Activated CD8-positive, alpha-beta memory T cell treated with anti-CD3 and anti-CD28 coated beads for 24 hours (primary cell): ENCODE measurements around the gene DKC1.
"Not testable (repeated sequence)": the region's sequence is repeated elsewhere in the genome, so short reads cannot be mapped to it uniquely, and the experiment has no call there.

Source experiments
- DNase-seq: peaks from one replicate; pipeline ENCODE4 v3.0.0-alpha.2; 2020

Gene DKC1

DNA sequence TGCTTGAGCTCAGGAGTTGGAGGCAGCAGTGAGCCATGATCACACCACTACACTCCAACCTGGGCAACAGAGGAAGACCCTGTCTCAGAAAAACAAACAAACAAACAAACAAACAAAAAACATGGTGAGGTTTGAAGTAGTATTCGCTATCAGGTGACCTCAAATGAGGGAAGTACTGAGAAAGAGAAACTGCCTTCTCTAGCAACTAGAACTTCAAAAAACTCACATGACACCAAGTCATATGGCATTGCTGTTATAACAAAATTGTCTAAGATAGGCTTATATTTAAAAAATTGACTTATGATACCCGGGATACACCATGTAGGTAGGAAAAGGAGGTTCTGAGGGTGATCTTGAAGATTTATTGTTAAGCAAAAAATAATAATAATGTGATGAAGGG, 32.4 kb downstream of the DKC1 start:
- no peak for DNase-seq

DNA sequence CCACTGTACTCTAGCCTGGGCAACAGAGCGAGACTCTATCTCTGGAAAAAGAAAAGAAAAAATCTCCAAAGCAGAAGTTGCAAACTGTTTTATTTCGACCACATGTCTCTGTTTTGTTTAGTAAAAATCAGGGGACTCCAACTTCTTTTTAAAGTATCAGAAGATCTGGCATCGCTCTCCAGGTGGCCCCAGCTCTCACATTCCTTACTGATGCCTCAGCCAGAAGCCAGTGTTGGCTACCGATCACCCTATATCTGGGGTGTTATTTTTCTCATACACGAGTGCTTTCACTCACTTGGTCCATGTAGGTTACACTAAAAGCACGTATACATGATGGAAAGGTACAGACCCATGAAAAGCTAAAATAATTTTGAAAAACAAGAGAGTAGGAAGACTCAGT, 34.3 kb downstream of the DKC1 start:
- DNase-seq, result no peak

DNA sequence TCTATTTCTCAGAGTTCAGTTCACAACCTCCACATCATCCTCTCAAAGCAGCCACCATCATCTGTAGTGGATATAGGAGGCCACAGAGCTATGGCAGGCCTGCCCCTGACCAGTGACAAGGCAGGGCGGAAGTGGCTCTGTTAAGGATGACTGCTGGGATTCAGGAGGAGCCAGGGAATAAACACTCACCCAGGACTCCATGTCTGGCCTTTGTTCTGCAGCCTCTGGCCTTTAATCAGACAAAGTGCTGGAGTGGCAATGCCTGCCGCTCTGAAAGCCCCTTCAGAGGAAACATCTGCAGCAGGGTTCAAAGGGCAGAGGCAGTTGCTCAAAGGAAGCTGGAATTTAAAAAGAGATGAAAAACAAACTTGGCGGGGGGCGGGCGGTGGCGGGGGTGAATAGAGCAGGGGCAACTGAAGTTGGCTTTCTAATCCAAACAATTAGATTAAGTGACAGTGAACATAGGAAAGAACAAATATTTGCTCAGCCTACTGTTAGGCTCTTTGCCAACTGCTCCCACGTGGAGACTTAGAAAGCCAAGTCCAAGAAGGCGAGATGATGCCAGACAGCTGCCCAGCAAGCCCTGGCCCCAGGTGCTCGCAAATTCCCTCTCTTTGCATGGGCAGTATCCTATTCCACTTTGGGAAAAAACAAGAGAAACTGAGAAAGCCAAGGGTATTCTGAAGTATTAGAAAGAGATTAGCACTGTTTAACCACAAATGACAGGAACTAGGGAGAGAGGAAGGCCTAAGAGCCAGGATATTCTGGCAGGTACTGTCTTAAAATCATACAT, 37.1 kb downstream of the DKC1 start:
- no peak for DNase-seq

DNA sequence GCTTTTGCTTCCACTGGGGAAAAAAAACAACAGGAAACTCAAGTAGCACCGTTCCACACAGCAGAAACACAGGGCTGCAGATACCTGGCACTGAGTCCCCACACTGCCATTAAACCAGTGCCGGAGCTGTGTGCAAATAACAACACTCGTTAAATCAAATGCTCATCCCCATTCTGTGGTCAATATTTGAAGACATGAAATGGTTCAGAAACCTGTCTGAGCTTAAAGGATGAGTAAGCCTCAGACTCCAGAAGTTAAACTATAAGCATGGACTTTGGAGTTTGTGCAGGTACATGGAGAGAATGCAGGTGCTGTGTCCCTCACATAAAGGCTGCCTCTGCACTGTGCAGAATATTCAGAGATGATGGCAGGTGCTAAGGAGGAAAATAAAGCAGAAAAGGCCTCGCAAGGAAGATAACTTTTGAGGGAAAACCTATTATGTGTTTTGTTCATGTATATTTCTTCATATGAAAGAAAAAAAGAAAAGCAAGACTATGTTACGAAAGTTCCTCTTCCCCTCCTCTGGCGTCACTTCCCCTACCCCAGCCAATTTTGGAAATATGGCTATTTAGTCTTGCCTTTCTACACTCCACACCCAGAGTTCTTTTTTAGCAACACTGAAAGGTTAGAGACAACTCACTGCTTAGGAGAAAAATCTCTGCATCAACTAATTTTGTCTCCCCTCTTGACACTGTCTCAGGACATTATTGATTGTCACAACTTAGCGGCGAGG, 38.0 kb downstream of the DKC1 start:
- no peak for DNase-seq

DNA sequence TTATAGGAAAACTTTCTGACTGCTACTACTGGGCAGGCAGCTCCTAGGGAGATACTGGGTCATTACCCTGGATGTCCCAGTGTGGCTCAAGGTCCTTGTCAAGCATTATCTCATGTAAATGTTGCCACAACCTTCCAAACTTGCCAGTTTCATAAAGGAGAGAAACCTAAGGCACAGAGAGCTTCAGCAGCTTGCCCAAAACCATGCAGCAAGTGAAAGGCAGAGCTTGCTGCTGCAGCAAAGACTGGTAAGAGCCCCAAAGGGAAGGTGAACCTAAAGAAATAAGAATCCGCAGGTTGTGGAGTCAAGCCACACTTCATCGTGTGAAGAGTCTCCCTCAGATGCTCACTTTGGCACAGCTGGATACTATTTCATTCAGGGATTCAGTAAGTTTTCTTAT, 40.3 kb downstream of the DKC1 start:
- DNase-seq, result no peak

DNA sequence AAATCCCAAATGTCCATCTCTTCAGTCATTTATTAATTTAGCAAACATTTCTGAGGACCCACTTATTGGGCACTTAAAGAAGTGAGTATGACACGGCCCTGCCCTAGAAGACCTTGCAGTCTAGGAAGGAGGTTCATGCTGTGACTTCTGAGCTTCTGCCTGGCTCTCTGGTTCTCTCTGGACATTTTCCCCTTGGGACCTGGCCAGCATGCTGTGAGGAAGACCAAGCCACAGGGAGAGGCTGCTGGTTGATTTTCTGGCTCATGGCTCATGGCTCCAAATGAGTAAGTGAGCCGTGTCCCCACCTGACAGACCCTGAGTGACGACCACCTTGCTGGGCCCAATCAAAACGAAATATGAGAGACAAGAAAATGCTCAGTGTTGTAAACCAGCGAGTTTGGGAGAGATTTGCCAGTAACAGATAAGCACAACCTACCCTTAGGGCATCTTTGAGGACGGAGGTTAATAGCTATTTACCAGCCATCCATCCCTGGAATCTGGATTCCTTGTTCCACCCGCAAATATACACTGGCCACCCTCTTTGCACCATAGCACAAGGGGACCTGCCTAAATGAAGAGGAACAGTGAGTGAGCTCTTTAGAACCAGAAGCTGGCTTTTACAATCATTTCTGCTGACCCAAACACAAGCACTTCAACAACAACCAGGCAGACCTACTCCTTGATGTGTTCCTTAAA, 41.7 kb downstream of the DKC1 start:
- DNase-seq, result no peak

DNA sequence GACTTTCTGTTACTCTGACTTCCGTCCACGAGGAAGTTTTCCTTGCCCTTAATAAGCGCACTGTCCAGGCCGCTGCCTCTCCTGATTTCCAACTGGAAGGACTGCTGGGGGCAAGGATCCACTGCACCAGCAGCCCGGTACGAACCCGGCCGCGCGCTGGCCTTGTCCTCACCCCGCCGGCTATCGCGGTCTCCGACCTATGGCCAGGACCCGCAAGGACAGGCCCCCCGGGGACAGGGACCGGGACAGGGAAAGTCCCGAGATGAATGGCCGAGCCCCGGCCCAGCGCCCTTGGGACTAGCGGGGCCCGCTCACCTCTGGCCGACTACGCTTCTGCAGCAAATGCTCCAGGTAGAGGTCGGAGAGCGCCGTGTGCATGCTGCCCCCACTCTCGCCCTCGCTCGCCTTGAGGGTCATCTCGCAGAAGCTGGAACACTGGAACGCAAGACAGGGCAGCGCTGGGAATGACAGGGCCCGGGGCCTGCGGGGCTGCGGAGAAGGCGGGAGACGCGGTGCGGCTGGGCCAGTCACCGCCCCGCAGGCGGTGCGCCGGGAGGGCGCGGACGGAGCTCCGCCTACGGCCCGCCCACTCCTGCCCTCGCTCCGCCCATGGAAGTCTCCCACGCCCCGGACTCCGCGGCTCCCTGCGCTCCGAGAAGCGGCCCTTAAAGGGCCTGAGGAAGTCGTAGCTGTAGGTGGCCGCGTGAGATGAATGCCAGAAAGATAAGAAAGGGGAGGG, 42.5 kb downstream of the DKC1 start, which contains the start of gene MPP1:
Gene MPP1, minus strand, starts transcription at position 529 of the 739 bp plus-strand sequence. Its CDS starts 112 bp downstream, at position 417.
- peak; percentile 88 for DNase-seq

DNA sequence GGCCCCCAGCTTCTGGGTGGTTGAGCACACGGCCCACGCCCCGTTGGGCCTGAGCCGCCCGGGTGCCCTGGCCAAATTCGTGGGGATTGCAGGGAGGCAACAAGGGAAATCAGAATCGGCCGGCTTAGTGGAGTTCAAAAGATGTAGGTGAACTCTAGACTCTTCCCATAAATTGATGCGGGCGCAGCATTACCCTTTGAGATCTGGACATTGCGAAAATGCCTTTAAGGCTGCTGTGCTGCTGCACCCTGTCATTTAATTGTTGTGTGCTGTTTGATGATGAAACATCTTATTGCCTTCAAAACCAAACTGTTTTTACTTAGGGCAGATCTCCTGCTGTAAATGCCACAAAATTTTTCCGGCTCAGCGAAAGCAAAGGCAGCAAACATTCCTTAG, 43.0 kb downstream of the DKC1 start:
- DNase-seq, result no peak

DNA sequence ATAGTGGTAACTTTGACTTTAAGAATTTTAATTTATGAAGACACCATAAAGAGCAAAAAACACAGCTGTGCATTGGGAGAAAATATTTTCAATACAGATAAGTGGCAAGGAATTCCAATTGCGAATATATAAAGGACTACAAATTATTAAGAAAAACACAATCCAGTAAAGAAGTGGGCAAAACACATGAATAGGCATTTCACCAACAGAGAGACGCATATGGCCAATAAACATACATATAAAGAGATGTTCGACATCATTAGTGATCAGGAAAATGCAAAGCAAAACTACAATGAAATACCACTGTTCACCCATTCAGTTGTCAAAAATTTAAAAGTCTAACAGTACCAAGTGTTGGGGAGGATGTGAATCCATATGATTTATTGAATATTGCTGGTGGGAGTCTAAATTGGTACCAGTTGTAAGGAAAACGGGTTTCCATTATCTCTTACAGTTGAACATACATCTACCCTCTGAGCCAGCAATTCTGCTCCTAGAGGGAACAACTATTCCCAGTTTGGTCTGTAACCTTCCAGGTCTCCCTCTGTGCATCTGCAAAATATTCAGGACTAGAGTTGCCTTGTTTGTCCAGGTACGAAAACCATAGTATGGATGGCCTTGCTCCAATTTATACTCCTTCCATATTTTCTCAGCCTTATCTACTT, 44.3 kb downstream of the DKC1 start:
- no peak for DNase-seq

DNA sequence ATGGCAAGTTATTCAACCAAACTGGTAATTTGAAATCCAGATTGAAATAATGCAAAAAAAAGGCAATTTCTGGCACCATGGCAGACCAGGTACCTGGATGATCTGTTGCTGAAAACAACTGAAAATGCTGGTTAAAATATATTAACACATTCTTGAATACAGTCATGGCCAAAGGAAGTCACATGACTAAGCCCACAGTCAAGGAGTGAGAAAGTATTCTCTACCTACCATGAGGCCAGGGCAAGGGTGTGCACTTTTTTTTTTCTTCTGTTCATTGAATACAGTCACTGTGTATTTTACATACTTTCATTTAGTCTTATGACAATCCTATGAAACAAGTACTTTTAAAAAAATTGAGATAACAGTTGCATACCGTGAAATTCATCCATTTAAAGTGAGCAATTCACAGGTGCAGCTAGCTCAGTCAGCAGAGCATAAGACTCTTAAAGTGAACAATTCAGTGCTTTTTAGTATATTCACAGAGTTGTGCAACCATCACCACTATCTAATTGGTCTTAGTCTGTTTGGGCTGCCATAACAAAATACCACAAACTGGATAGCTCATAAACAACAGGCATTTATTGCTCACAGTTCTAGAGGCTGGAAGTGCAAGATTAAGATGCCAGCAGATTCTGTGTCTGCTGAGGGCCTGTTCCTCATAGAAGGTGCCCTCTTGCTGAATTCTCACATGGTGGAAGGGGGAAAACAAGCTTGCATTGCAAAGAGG, 47.4 kb downstream of the DKC1 start:
- no peak for DNase-seq

DNA sequence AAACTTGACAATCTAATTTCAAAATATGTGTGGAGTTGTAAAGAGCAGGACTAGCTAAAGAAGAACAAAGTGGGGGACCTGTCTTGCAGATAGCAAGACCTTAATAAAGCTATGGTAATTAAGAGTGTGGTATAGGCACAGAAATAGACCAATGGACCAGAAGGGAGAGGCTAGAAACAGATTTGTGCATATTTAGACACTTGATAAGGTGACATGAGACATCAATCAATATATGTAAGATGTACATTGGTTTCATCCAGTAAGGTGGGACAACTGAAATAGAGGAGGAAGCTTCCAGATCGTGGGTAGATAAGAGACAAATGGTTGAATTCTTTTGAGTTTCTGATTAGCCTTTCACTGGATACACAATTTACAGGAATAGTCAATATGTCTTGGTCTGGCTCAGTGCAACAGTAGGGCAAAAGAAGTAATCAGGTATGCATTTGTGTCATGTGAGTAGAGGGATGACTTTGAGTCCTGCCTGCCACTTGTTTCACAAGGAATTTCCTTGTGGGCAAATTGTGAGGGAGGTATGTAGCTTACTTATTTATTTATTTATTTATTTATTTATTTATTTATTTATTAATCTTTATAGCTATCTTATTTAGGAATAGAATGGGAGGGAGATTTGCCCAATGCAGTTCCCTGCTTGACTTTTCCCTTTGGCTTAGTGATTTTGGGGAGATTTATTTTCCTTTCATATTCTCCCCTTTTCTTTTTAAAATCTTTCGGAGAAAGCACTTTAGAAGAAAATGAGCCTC, 49.9 kb downstream of the DKC1 start:
- DNase-seq, result no peak

DNA sequence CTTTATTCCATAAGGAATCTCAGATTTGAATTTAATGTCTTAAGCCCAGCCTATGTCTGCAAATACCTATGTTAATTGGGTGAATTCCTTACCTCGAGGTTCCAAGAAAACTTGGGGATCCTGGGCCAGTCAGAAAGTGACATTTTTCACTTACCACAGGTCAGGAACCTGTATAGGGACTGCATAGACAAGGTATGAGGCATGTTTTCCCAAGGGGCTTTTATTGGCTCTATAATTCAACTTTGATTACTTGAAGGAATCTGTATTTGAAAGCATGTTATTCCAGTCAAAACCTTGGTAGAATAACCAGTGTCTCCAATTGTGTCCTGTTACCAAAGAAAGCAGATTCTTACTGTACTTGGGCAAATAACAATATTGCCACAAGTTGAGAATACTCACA, 51.1 kb downstream of the DKC1 start:
- DNase-seq, result no peak

DNA sequence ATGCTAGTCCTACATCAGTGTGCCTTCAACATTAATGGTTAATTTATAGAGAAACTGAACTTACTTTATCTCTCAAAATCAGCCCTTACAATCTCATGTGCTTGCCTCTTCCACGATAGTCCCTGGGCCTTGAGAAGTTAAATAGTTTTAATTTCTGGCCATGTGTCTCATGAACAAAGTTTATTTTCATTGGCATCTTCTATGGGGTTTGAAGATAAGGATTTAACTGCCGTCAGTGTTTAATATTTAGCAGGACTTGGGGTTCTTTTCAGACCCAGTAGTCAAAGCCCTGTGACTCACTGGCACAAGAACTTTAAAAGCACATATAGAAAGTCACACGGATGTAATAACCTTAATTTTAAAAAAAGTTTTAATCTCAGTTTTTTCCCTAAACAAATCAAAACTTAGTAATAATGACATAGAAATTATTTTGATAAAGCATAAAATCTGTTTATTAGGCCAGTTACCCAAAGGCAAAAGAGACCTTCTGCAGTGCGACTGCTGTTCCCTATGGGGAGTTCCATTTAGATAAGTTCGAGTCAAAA, 52.7 kb downstream of the DKC1 start:
- DNase-seq, result no peak

DNA sequence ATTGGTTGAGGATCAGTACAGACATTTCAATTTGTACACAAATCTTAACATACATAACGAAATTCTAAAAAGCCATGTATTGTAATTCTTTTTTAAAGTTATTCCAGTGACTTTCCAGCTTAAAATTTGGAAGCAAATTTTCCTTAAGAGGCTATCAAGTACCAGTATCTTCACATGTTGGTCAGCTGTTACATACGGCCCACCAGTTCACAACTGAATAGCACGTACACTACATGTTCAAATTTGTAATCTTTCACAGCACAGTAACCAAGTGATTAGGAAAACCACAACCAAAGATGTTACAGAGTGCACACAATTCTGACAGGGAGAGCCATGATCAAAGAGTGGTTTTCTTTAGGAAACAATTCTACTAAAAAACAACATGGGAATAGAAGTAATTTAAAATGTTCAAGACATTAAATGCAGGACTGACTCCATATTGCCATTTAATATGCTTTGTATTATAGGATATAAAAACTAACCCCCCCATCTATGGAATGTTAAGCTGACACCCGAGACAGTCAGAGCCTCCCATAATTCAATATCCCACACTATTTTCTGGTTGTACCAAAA, 53.7 kb downstream of the DKC1 start:
- not testable (repeated sequence) for DNase-seq

DNA sequence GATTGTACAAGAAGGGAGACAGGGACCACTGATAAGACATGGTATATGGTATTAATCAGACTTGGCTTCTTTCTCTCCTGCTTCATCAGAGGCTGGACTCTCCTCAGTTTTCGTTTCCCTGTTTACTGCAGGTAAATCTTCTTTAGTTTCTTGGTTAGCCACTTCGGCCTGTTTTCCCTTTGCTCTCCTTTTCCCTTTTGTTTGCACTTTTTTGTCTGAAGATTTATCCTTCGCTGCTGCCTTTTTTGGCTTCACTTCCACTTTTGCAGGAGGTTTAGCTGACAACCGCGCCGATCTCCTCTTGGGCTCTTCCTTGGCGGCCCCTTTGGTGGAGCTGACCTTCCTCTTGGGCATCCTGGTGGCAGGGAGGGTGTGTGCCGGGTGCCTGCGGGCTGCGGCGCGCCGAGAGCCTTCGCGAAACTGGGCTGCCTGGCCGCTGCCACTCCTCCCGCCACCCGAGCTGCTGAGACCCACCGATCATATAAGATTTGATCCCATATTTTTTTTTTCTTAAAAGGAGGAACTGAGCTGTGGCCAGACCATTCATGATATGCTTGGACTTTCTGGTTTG, 54.5 kb downstream of the DKC1 start:
- not testable (repeated sequence) for DNase-seq

DNA sequence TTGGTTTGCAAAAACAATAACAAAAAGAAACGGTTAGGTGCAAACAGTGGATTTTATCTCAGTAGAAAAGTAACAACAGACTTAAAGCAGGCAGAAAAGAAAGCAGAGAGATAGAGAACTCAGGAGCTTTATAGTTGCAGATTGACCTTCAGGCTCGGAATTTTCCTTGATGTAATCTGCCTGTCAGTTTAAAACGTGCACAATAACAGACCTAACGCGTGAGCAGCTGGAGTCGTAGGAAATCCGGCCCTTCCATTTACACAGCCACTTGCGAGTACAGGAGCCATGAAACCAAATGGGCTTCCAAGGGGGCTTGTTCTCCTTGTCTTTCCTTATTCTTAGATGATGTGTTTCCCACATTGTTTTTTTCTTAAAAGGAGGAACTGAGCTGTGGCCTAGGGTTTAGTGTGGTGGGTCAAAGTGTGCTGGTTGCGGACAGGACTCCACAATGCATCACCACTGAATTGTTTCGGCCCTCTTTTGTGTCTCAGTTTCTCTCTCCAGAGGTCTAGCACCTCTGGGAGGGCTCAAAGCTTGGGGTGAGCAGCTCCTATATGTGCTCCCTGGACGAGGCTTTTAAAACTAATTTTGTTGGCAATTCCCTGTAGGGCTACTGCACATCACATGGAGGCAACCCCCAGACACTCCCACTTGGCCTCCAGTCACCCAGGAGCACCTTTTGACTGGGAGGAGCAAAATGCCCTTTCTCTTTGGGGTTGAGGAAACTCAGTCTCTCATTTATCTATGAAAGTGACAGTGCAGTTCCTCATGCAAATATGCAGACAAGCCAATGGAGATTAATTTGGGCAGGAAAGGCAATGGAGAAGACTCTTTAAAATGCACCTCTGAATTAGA, 56.5 kb downstream of the DKC1 start:
- DNase-seq, result no peak

DNA sequence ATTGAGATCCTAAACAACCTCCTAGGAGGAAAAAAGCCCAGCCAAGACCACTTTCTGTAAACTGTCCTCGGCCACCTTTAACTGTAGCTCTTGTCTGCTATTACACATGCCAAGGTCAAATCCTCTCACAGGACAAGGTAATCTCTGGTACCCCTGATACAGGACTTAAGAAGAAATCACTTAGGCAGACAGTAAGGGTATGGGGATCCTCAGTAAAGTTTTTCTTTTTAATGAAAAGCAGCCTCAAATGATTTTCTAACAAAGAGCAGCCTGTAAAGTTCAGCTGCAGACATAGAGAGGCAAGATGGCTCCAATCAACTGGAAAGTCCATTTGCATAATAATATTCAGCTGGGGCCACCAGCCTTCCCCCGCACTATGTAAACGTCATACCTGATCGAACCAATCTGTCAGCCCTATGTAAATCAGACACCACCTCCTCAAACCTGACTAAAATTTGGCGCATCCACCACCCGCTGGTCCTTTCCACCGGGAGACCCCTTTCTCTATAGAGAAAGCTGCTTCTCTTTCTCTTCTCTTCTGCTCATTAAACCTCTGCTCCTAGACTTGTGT, 57.2 kb downstream of the DKC1 start:
- DNase-seq, result no peak

DNA sequence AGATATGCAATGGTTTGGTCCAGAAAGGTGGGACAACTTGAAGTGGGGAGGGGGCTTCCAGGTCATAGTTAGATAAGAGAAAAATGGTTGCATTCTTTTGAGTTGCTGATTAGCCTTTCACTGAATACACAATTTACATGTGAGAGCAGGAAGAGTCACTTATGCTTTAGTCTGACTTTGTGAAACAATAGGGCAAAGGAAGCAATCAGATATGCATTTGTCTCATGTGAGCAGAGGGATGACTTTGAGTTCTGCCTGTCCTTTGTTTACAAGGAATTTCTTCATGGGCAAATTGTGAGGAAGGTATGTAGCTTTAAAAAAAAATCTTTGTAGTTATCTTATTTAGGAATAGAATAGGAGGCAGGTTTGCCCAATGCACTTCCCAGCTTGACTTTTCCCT, 58.9 kb downstream of the DKC1 start:
- no peak for DNase-seq

DNA sequence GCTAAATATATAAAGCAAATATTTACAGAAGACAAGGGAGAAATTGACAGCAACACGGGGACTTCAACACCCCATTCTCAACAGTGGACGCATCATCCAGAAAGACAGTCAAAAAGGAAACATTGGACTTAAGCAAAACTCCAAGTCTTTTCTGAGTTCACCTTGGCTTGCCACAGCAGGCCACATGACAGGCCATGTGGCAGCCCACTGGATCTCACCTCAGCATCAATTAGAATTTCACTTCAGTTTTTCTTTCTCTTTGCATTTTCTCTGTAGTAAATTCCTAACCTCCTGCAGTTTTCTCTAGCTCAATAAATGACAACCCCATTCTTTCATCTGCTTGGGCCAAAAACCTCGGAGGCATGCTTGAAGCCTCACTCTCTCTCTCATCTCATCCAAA, 59.4 kb downstream of the DKC1 start:
- no peak for DNase-seq
